ENCODE data around the gene BTG2. TPM values are rescaled to one million over a fixed set of nuclear protein-coding genes. Genes with fewer than 3 reads are reported as not detected.
"Not testable (repeated sequence)": the region's sequence is repeated elsewhere in the genome, so short reads cannot be mapped to it uniquely, and the experiment has no call there.

Gene BTG2
- total RNA-seq, 3 donors from 2014 or later: 82.7 to 271 (median 102) TPM

DNA sequence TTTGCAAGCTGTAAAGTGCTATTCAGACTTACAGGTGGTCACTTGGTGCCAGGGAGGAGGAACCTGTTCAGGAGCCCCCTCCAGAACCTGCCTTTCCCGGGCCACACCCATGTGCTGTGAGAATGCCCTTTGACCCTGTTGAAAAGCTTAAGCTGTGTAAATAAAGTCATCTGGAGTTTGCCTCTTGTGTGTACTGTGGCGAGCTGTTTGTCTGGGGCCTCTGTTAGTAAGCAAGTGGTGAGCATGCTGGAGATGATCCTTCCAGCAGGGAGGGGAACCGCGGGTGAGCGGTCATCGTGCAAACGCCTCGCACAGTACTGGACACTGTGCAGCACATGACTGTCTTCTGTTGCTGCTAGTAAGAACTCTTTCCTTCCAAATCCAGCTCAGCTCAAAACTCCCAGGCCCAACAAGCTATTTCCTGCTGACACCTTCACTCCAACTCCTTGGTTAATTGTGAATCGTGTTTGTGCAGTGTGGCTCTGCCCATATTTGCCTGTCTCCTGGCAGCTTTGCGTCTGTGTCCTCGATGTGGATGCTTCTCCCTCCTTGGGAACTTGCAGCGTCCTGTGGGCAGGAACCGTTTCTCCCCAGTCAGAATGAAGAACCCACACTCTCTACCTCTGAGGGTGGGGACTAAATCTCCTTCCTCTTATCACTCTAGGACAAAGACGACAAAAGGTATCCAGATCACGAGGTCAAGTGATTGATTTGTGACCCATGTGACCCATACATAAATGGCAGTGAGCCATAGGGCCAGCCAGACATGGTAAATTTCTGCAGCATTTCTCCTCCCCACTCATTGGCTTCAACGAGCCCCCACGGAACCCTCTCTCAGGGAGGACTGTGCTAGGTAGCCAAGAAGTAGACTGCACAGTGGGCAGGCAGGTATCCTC is 13.9 kb upstream of the BTG2 start:
- H3K27ac ChIP-seq: peak overlapping the region; percentile 97
- H3K36me3 ChIP-seq: no peaks in the 10 kb centered on the region
- H3K4me3 ChIP-seq: peak overlapping the region in 1 of 3 donors; percentile 57
- peaks cover 4 to 16% of the 10 kb centered on the region in 2 donors for H3K4me1 ChIP-seq
- H3K9me3 ChIP-seq: no peaks in the 10 kb centered on the region
- H3K27me3 ChIP-seq: no peaks in the 10 kb centered on the region
- no peak for TF ChIP-seq POLR2A (IDR thresholded peaks at IDR 0.05)
- peak in 1 of 3 donors; percentile 49 for TF ChIP-seq POLR2AphosphoS5 (IDR thresholded peaks at IDR 0.05)
- TF ChIP-seq, protein P1, sequence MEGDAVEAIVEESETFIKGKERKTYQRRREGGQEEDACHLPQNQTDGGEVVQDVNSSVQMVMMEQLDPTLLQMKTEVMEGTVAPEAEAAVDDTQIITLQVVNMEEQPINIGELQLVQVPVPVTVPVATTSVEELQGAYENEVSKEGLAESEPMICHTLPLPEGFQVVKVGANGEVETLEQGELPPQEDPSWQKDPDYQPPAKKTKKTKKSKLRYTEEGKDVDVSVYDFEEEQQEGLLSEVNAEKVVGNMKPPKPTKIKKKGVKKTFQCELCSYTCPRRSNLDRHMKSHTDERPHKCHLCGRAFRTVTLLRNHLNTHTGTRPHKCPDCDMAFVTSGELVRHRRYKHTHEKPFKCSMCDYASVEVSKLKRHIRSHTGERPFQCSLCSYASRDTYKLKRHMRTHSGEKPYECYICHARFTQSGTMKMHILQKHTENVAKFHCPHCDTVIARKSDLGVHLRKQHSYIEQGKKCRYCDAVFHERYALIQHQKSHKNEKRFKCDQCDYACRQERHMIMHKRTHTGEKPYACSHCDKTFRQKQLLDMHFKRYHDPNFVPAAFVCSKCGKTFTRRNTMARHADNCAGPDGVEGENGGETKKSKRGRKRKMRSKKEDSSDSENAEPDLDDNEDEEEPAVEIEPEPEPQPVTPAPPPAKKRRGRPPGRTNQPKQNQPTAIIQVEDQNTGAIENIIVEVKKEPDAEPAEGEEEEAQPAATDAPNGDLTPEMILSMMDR (IDR thresholded peaks at IDR 0.05): no peak
- DNase-seq (ENCODE audit: low spot score in 2 of 2): peak in 1 of 2 donors; percentile 55
- intact Hi-C loops (cut with DNase I; ENCODE audit: low total_unique reads): no loop called here

DNA sequence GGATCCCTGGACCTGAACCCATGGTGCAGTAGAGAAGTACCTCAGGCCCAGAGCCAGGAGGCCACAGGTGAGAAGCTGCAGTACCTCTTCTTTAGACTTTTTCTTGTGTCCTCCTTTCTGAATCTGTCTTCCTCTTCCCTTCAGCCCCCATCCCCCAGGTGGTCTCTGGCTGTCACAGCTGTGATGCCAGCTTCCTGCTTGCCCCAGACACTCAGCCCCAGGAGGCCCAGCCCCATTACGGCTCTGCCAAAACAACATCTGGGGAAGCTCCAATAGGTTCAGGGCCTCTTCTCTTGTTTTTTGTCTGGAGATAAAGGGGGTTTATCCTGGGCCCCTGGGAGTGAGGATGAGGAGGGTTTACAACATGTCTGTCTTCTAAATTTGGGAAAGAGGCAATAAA is 9.5 kb upstream of the BTG2 start:
- H3K27ac ChIP-seq: no peak overlapping the region

DNA sequence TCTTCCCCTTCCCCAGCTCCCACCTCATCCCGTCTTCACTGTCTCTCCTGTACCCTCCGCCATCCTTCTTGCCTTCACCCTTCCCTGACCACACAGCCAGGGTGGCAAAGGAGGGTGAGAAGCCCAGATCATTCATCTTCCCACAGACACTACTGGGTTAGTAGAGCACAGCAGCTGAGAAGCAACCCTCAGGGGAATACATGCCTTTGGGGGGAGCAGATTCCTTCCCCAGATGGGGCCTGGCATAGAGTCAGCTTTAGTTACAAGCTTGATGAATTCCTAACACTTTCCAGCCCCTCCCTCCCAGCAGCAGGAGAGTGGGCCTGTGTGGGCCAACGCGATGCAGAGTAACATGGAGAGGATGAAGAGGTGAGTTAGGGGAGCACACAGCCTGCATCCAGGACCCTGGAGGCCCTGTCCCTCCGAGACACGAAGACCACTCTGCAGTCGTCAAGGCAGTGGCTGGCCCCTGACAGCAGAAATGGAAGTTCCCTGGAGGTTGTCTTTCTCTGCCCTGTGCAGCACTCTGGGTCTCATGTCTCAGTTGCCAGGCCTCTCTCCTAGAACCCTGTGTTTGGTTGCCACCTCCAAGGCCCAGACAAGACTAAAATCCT is 8.8 kb upstream of the BTG2 start:
- Histone ChIP-seq H3K4me1 (no peaks in the 10 kb centered on the region), H3K4me3 (no peak overlapping the region), H3K27me3 (no peaks in the 10 kb centered on the region), H3K9me3 (no peaks in the 10 kb centered on the region), H3K36me3 (no peaks in the 10 kb centered on the region), H3K27ac (peak overlapping the region in 1 of 2 donors; percentile 29)
- no peak for DNase-seq (ENCODE audit: low spot score in 2 of 2)
- intact Hi-C loops (cut with DNase I; ENCODE audit: low total_unique reads): no loop called here
- TF ChIP-seq, protein P1 (IDR thresholded peaks at IDR 0.05): no peak
- TF ChIP-seq POLR2AphosphoS5 (IDR thresholded peaks at IDR 0.05): no peak
- no peak for TF ChIP-seq POLR2A (IDR thresholded peaks at IDR 0.05)

More for the DNA sequence above, 9.5 kb upstream of the BTG2 start:
- H3K36me3 ChIP-seq: no peaks in the 10 kb centered on the region
- no peak for TF ChIP-seq POLR2A (IDR thresholded peaks at IDR 0.05)
- TF ChIP-seq, protein P1 (IDR thresholded peaks at IDR 0.05): no peak
- TF ChIP-seq POLR2AphosphoS5 (IDR thresholded peaks at IDR 0.05): no peak
- no peak for DNase-seq (ENCODE audit: low spot score in 2 of 2)
- peaks cover 0 to 6% of the 10 kb centered on the region in 2 donors for H3K4me1 ChIP-seq
- intact Hi-C loops (cut with DNase I; ENCODE audit: low total_unique reads): no loop called here
- no peak overlapping the region for H3K4me3 ChIP-seq
- no peaks in the 10 kb centered on the region for H3K27me3 ChIP-seq
- no peaks in the 10 kb centered on the region for H3K9me3 ChIP-seq

DNA sequence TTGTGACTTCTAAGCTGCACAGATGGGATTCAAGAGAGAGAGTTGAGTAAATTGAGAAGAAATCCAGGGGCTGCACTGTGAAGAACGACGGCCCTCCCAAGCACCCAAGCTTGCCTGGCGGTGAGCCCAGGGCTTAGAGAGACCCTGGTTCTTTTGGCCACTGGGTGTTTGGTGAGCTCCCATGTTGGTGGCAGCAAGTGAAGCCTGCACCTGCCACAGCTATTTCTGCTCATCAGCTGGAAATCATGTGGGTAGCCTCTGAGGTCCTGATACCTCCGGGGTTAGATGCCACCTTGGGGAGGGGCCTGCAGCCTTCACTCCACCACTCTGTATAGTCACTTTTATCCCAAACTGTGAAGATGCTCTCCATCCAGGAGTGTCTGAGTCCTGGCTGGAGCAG is 6.2 kb upstream of the BTG2 start:
- H3K36me3 ChIP-seq: no peaks in the 10 kb centered on the region
- intact Hi-C loops (cut with DNase I; ENCODE audit: low total_unique reads): no loop called here
- TF ChIP-seq POLR2A (IDR thresholded peaks at IDR 0.05) (no peak), POLR2AphosphoS5 (IDR thresholded peaks at IDR 0.05) (no peak)
- TF ChIP-seq, protein P1 (IDR thresholded peaks at IDR 0.05): no peak
- no peaks in the 10 kb centered on the region for H3K27me3 ChIP-seq
- H3K4me1 ChIP-seq: no peaks in the 10 kb centered on the region
- no peak for DNase-seq (ENCODE audit: low spot score in 2 of 2)
- H3K9me3 ChIP-seq: no peaks in the 10 kb centered on the region
- H3K27ac ChIP-seq: no peak overlapping the region
- H3K4me3 ChIP-seq: no peak overlapping the region

DNA sequence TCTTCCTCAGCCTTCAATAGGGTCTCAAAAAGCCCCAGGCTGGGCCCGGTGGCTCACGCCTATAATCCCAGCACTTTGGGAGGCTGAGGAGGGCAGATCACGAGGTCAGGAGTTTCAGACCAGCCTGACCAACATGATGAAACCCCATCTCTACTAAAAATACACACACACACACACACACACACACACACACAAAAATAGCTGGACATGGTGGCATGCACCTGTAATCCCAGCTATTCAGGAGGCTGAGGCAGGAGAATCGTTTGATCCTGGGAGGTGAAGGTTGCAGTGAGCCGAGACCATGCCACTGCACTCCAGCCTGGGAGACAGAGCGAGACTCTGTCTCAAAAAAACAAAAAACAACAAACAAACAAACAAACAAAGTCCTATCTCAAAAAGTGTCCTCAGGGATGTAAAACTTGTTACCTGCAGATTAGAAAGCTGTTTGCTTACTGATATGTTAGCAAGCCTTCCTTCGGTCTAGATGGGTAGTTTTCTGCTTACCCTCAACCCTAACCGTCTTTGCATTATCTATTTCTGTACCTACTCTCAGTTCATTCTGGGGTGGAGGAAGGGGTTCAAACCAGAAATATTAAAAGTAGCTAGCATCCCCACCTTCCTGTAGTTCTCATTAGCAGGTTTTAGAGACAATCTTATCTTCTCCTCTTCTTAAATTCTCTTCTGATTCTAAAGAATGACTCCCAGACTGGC is 5.4 kb upstream of the BTG2 start:
- intact Hi-C loops (cut with DNase I; ENCODE audit: low total_unique reads); H3K27me3 ChIP-seq; H3K4me1 ChIP-seq; H3K9me3 ChIP-seq; DNase-seq (ENCODE audit: low spot score in 2 of 2); H3K36me3 ChIP-seq; H3K27ac ChIP-seq; H3K4me3 ChIP-seq: not testable (repeated sequence)

Measured in breast epithelium (tissue), 4 donors.